ENCODE results near the gene UROC1. TPM values are rescaled to one million over a fixed set of nuclear protein-coding genes. Genes with fewer than 3 reads are reported as not detected.

The UROC1 gene
- total and polyA plus RNA-seq, 2 of the 13 experiments (the other 11 are each of a cell fraction or from before 2014, with no cell fraction given): 0.71 to 1.3 TPM

GRCh38 chr3:126472277-126473006, 45.1 kb downstream of the UROC1 start (continued):
- peak; percentile 19; the same call in 1 of the 2 replicates for TF ChIP-seq ZNF687 (CRISPR knock-in tag; IDR thresholded peaks at IDR 0.05)
- 0 out of 2 replicates have a peak, but pooled peaks have one; percentile 21 for TF ChIP-seq POLR2G (IDR thresholded peaks at IDR 0.05; ENCODE audit: low read depth, low read length)
- peak; percentile 60; the same call in 1 of the 2 replicates for TF ChIP-seq BCL6 (CRISPR knock-in tag; IDR thresholded peaks at IDR 0.05)
- peak; percentile 43; the same call in 1 of the 2 replicates for TF ChIP-seq ATM (IDR thresholded peaks at IDR 0.05; ENCODE audit: borderline replicate concordance)
- peak; percentile 35; the same call in 1 of the 2 replicates for TF ChIP-seq ZSCAN9 (CRISPR knock-in tag; IDR thresholded peaks at IDR 0.05; ENCODE audit: borderline replicate concordance)
- TF ChIP-seq ARID3A (IDR thresholded peaks at IDR 0.05; ENCODE audit: low read depth, low read length): peak; percentile 33; the same call in 1 of the 2 replicates
- no peak for TF ChIP-seq ZNF572 (CRISPR knock-in tag; IDR thresholded peaks at IDR 0.05)
- TF ChIP-seq IKZF5 (CRISPR knock-in tag; IDR thresholded peaks at IDR 0.05): peak; percentile 78
- 0 out of 2 replicates have a peak, but pooled peaks have one; percentile 57 for TF ChIP-seq ZNF350 (CRISPR knock-in tag; IDR thresholded peaks at IDR 0.05; ENCODE audit: borderline replicate concordance, low read depth)
- 0 out of 2 replicates have a peak, but pooled peaks have one; percentile 9 for TF ChIP-seq ZBED4 (CRISPR knock-in tag; IDR thresholded peaks at IDR 0.05; ENCODE audit: borderline replicate concordance)
- peak; percentile 74 for TF ChIP-seq THAP11 (CRISPR knock-in tag; IDR thresholded peaks at IDR 0.05)
- TF ChIP-seq ATF7-NPFF (CRISPR knock-in tag; IDR thresholded peaks at IDR 0.05; ENCODE audit: low read depth): no peak
- no peak for TF ChIP-seq ZBTB1 (CRISPR knock-in tag; IDR thresholded peaks at IDR 0.05; ENCODE audit: borderline replicate concordance)
- TF ChIP-seq MIER3 (CRISPR knock-in tag; IDR thresholded peaks at IDR 0.05; ENCODE audit: borderline replicate concordance): peak; percentile 51; the same call in 1 of the 2 replicates
- TF ChIP-seq CEBPB (IDR thresholded peaks at IDR 0.05; ENCODE audit: borderline replicate concordance, low read depth, low read length): peak; percentile 100
- TF ChIP-seq RARA (CRISPR knock-in tag; IDR thresholded peaks at IDR 0.05): 0 out of 2 replicates have a peak, but pooled peaks have one; percentile 19
